Superior temporal gyrus (tissue), 1 donor: ENCODE results near the gene NOX5.

Source experiments
- DNase-seq: peaks from one replicate; pipeline ENCODE4 v3.0.0-alpha.2; 2016; ENCODE audit errors: extremely low spot score

The NOX5 gene

GRCh38 chr15:69021895-69022294, 7.4 kb downstream of the NOX5 start:
- DNase-seq, result no peak

- DNase-seq, result no peak
Measured at GRCh38 chr15:69025320-69025719, 10.8 kb downstream of the NOX5 start.

GRCh38 chr15:69026355-69026754, 11.9 kb downstream of the NOX5 start:
- DNase-seq, result no peak

- DNase-seq, result no peak
Measured at GRCh38 chr15:69027976-69028518, 13.6 kb downstream of the NOX5 start.

- no peak for DNase-seq
Measured at GRCh38 chr15:69031013-69032001, 16.8 kb downstream of the NOX5 start.

GRCh38 chr15:69032031-69032430, 17.5 kb downstream of the NOX5 start:
- DNase-seq, result no peak

GRCh38 chr15:69032703-69033373, 18.3 kb downstream of the NOX5 start:
- DNase-seq, result no peak

GRCh38 chr15:69034352-69034751, 19.9 kb downstream of the NOX5 start:
- no peak for DNase-seq

GRCh38 chr15:69035205-69035917, 20.9 kb downstream of the NOX5 start:
- DNase-seq, result no peak

GRCh38 chr15:69035918-69036258, 21.4 kb downstream of the NOX5 start:
- DNase-seq, result no peak

GRCh38 chr15:69036826-69037225, 22.3 kb downstream of the NOX5 start:
- no peak for DNase-seq

GRCh38 chr15:69037482-69037881, 23.0 kb downstream of the NOX5 start:
- no peak for DNase-seq

- DNase-seq, result no peak
Measured at GRCh38 chr15:69037977-69038376, 23.5 kb downstream of the NOX5 start.

GRCh38 chr15:69038508-69038907, 24.0 kb downstream of the NOX5 start:
- no peak for DNase-seq

GRCh38 chr15:69039516-69040225, 25.2 kb downstream of the NOX5 start:
- no peak for DNase-seq

GRCh38 chr15:69042531-69042930, 28.0 kb downstream of the NOX5 start:
- DNase-seq, result no peak

- no peak for DNase-seq
Measured at GRCh38 chr15:69045802-69046201, 31.3 kb downstream of the NOX5 start.

- DNase-seq, result no peak
Measured at GRCh38 chr15:69046781-69047180, 32.3 kb downstream of the NOX5 start.

GRCh38 chr15:69049976-69050375, 35.5 kb downstream of the NOX5 start:
- DNase-seq, result no peak

GRCh38 chr15:69055251-69055650, 40.8 kb downstream of the NOX5 start:
- DNase-seq, result no peak

- no peak for DNase-seq
Measured at GRCh38 chr15:69056365-69056764, 41.9 kb downstream of the NOX5 start.
